GM11168 (cell line): ENCODE measurements around the gene AP3S1.
"Not testable (repeated sequence)": the region's sequence is repeated elsewhere in the genome, so short reads cannot be mapped to it uniquely, and the experiment has no call there.

Experiments used
- in situ Hi-C: fragments of 300-500 bp; cut with MboI; formaldehyde crosslinking; loops from one replicate; pipeline ENCODE4 v1.12.0; 2022; ENCODE audit warnings: low sequenced_read_pairs; ENCODE audit not compliant: unreplicated experiment

AP3S1 gene

DNA sequence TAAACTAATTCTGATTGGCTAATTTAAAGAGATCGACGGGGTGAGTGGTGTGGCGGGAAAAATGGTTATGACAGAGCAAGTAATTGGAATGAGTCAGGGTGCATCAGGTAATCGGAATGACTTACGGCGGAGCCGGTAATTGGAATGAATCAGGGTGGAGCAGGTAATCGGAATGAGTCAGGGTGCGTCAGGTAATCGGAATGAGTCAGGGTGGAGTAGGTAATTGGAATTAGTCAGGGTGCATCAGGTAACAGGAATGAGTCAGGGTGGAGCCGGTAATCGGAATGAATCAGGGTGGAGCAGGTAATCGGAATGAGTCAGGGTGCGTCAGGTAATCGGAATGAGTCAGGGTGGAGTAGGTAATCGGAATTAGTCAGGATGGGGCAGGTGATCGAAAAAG, 88.4 kb downstream of the AP3S1 start:
- in situ Hi-C loops, result not testable (repeated sequence)

DNA sequence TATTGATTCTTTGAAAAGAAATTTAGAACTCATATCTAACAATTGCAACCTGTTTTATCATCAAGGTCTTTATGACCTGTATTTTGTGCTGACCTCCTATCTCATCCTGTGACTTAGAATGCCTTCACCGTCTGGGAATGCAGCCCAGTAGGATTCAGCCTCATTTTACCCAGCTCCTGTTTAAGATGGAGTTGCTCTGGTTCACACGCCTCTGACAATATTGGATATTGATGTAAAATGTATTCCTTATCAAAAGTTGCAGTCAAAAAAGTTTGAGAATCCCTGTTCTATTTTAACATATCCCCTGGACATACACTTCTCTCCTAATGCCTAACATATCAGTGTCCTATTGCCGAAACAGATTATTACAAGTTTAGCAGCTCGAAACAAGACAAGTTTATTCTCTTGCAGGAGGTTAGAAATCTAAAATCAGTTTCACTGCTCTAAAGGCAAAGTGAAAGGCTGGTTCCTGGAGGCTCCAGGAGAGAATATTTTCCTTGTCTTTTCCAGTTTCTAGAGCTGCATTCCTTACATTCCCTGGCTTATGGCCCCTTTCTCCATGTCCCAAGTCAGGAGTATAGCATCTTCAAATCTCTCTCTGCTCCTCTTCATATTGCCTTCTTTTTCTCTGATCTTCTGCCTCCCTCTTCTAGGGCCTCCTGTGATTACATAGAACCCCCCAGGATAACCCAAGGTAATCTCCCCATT, 89.0 kb downstream of the AP3S1 start:
- in situ Hi-C loops, result no loop called here

DNA sequence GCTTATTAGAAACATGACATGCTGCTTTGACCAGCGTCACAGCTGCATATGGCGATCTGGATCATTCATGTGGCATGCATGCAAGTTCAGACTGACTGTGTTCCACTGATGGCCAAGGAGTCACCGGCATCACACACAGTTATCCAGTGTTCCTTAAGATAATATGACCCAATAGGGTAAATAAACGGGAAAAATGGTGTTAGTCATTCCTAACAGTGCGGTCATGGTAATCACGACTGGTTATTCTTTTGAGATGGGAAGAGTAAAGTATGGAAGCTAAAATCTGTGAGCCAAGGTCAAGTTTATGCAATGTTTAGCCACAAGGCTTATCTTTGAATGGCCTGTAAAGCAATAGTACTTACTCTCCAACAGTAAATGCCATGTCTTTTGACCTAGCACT, 91.3 kb downstream of the AP3S1 start:
- in situ Hi-C loops, result no loop called here

DNA sequence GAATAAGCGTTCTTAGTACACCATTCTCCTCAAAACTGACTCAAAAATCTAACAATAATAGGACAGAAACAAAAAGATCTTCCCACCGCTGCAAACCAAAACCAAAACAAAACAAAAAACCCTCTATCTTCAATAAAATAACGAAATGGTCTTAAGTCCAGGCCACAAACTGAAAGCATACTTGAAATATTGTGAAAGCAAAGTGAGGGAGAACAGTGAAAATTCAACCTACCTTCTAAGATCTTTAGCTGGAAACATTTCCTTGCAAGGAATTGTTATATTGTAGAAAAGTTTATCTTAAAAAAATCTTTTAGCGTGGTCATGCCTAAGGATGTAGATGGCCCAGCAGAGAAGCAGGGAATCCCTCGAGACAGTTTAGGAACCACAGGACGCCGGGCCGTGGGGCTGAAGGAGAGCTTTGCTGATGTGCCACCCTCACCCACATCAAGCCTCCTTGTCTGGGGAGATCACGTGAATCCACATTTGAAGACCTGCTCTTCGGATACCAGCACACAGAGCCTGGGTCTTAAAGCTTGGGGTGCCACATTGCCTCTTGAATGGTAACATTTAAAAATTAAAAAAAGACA, 92.7 kb downstream of the AP3S1 start:
- in situ Hi-C loops, result no loop called here

DNA sequence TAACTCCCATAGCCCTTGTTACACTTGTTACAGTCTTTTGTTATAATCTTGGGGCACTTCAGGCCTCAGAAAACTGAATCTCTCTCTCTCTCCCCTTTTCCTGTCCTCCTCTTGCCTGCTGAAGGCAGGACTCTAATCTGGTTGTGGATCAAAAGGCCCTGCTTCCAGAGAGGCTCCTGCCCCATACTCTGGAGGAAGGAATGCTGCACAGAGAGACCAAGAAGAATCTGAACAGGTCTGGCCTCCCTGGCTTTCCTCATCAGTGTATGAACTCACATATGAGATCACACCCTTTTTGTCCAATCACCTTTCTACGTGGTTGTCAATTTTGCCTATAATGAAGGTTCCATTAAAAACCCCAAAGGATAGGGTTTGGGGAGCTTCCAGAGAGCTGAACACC, 94.3 kb downstream of the AP3S1 start:
- in situ Hi-C loops, result no loop called here

DNA sequence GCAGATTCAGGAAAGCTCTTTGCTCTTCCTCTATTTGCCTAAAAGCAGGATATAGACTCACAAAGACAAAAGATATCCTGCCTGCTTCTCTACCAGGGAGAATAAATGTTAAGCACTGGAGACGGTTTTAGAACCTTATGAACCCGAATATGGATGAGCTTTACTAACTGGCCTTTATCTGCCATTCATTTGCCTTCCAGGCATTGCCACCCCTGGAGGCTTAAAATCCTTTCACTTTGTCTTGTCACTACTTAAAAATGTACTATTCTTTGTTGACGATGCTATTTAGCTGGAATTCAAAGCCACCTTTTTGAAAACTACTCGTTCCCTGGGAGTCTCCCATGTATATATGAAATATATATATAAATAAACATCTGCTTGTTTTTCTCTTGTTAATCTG, 97.3 kb downstream of the AP3S1 start:
- in situ Hi-C loops, result no loop called here

DNA sequence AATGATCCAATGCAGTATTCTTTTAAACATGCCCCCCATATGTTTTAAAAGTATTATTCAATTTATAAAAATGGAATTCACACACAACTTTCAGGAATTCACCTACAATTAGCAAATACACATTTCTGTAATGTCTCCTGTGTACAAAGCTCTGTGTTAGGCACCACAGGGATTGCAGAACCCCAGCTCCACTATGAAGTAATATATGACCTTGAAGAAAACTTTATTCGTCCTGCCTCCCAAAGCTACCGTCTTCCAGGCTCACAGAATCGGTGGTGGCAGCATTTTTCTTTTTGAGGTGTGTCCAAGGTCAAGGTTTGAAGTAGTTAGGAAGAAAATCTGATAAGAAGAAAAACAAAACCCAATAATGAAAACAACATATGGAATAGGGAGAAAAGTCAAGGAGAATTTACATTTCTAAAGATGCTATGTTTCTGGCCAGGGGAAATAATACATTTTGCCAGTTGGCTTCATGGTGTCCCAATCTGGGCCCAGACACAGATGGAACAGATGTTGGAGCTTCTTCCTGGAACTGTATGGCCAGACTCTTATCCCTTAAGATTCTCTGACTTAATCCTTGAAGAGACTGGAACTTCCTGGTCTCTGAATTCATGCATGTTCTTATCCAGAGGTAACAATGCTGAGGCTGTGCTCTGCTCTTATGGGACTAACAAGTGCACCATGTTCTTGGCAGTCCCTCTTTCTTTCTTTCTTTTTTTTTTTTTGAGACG, 98.5 kb downstream of the AP3S1 start:
- in situ Hi-C loops, result no loop called here

DNA sequence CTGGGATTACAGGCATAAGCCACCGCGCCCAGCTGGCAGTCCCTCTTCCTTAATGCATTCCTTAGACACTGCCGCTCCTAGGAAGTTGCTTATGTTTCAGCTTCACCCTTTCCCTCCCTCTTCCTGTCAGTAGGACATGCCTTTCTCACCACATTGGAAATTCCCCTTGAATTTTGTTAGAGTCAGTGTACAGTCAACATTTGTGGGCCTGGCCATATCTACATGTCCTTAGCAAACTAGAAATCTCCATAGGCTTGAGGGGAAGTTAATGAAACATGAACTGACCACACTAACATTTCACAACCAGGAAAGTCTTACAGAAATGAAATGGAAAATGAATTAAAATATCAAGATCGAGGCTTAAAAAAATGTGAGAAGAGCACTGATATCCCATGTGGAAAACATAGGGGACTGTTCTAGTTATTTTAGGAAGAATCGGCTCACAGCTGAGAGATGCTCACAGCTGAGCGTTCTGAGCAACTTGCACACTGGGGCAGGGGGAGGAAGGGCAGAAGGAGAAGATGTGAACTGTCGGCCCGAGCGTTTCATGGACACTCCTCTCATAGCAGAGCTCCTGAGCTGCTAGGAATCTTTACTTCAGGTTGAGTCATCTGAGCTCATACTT, 99.4 kb downstream of the AP3S1 start:
- in situ Hi-C loops, result no loop called here

DNA sequence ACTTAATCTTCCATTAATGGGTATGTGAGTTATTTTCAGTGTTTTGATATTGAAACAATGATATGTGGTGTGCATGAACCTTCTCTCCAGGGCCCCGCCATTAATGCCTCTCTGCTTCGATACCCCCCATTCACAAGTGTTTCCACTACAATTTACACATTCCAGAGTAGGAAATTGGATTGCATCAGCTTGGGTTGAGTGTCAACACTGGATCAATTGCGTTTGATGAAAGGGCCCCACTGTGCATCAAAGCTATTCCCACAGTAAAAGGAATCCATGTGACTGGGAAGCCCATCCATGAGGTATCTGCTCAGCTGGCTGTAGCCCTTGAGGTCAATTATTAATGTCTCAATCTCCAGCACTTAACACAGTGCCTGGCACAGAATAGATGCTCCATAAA, 102.8 kb downstream of the AP3S1 start:
- in situ Hi-C loops, result no loop called here

DNA sequence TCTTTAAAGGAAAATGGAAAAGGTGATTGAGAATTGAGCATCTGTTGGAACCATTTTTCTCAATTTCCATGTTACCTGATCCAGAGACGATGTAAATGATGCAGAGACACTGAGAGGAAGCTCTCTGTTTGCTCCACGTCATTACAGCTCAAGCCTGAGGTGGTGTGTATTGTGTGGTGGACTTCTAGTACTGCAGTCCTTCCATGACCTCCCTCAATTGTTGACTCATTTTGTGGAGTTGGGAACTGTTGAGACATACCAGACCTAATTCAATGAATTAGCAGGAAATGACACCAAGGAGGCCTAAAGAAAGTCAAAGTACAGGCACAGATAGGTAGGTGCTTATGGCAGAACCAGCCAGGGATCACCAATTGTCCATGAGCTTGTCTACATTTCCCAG, 104.9 kb downstream of the AP3S1 start:
- in situ Hi-C loops, result no loop called here

DNA sequence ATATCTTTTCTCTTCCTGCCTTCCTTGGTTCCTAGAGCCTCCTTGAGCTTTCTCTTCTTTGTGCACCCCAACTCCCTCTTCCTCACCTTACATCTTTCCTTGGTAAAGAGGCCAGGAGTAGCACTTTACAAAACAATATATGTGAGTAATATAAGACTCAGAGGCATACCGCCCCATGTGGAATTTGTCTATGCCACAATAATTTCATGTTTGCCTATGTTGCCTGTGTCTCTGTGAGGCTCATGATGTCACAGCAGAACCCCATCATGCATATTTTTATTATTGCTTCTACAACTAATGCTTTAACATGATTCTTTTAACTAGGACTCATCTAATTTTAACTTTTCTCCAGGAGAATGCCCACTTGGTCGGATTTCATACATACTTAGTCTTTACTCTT, 105.5 kb downstream of the AP3S1 start:
- in situ Hi-C loops, result no loop called here

DNA sequence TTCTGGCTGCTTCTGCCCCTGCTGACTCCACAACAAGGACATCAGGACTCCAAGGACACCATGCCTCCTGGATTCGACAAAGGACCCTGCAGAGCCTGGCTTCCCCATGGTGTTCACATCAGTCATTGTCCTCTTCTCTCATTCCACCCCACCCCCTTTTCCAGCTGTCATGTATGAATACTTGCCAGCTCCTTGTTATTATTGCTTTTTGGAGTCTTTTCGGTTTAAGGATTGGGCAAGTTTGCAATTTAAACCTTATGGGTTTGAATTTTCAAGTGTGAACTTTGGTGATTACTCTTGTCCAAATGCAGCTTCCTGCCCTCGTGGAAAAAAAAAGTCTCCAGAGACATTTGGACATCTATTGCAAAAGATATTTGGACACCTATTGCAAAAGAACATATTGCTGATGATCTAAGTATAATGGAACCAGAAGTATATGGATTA, 106.4 kb downstream of the AP3S1 start:
- in situ Hi-C loops, result no loop called here

DNA sequence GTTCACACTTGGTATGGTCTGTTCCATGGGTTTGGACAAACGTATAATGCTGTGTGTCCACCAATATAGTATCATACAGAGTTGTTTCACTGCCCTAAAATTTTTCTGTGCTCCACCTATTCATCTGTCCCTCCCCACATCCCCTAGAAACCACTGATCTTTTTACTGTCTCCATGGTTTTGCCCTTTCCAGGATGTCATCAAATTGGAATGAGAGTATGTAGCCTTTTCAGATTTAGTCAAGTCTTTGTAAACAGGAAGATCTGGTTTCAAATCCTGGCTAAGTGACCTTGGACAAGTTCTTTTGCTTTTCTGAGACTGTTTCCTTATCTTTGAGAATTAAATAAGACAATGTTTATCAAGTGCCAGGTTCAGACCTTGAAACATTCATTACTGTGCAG, 107.4 kb downstream of the AP3S1 start:
- in situ Hi-C loops, result no loop called here

DNA sequence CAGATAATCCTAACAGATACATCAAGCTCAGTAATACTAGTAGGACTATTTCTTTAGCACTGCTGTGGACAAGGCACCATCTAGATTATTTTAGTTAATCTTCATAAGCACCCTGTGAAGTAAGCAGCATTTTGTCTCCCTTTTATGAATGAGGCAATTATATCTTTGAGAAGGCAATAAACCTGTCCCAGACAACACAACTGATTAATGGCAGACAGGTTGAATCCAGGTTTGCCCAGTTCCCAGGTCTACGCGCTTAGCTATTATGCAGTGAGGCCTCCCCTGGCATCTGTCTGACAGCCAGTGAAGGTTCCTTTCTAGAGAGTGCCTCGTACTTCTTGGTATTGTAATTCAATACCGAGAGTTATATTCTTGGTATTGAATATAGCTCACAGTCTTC, 110.9 kb downstream of the AP3S1 start:
- in situ Hi-C loops, result no loop called here

DNA sequence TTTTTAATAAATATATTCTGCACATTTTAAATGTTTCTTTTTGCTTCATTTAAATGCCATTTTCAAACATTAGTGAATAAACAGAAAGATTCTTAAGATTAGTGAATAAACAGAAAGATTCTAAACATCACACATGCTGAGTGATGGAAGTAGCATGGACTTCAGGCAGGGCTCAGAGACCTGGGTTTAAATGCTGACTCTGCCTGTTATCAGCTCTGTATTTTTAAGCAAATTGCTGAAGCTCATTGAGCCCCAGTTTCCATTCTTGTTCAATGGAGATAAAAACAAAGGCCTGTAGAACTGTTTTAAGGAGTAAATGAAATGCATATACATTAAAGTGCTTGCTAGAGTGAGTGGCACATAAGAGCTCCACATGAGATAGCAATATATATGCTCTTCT, 112.4 kb downstream of the AP3S1 start:
- in situ Hi-C loops, result no loop called here

DNA sequence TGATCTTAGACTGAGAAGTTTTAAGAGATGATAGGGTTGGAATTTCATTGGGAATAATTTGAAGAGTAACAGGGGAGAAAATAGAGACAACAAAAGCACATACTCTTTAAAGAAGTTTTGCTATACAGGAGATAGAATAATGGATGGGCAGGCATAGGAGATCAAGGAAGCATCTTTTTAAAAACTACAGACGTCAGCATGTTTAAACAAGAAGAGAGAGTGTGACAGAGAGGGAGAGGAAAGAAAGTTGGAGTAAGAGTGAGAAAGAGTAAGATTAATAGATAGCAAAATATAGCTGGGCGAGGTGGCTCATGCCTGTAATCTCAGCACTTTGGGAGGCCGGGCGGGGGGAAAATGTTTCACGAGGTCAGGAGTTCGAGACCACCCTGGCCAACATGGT, 115.2 kb downstream of the AP3S1 start:
- in situ Hi-C loops, result no loop called here

DNA sequence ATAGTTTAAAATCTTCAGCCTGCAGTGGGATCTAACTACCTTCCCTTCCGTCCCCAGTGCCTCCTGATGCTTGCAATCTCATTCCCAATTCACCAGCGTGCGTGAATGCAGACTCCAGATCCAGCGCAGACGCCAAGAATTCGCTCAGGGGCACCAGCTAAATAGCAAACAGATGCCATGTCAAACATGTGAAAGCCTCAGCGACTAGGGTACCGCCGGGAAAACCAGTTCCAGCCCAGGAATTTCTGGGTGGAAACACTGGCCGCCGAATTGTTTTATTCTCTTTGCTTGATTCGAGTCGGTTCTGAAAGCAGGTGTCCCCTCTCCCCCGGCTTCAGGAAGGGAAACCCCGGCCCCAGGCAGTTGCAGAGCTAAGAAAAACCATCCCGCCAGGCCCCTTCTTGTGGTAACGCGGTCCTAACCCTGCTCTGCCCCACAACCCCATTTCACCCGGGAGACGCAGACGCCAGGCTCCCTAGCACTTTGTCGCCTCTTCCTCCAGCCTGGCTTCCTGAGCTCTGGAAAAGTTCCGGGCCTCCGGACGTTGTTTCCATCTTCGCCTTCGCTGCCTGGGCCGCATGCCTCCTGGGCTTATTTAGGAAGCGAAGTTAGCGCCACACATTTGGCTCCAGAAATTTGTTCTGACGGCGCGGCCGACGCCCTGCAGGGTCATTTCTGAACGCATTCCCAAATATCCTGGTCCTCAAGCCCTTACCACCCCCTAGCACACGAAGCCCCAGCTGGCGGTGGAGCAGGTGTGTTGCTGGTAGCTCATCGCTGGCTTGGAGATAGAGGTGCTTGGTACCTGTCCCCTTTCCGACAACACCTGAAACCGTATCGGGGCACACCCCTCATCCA, 119.9 kb downstream of the AP3S1 start:
- in situ Hi-C loops, result no loop called here

DNA sequence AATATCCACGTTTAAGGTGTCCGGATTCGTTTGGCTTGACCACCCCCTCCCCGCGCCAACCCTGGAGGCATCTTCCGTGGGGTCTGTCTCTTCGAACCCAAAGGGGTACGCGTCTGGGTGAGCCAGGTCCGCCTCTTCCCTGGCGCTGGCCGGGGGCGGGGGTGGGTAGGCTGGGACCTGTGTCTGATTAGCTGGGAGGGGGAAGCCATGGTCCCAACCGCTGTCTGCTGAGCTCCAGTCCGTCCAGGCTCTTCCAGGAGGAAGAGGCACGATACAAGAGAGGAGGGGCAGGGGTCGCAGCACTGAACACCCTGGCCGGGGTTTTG, 120.5 kb downstream of the AP3S1 start, which contains the start of gene LVRN:
LVRN (plus strand) TSS at position 237 of the 326 bp plus-strand sequence. CDS start 143 bp downstream, outside the sequence.
- in situ Hi-C loops, result no loop called here

DNA sequence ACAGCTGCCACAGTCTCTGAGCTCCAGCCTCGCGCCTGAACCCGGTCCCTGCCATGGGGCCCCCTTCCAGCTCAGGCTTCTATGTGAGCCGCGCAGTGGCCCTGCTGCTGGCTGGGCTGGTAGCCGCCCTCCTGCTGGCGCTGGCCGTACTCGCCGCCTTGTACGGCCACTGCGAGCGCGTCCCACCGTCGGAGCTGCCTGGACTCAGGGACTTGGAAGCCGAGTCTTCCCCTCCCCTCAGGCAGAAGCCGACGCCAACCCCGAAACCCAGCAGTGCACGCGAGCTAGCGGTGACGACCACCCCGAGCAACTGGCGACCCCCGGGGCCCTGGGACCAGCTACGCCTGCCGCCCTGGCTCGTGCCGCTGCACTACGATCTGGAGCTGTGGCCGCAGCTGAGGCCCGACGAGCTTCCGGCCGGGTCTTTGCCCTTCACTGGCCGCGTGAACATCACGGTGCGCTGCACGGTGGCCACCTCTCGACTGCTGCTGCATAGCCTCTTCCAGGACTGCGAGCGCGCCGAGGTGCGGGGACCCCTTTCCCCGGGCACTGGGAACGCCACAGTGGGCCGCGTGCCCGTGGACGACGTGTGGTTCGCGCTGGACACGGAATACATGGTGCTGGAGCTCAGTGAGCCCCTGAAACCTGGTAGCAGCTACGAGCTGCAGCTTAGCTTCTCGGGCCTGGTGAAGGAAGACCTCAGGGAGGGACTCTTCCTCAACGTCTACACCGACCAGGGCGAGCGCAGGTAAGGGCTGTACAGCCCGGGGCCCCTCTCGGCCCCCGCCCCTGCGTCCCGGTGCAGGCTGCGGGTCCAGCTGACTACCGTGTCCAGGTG, 121.0 kb downstream of the AP3S1 start:
- in situ Hi-C loops, result no loop called here
